ENCODE data around the gene UST. TPM values are rescaled to one million over a fixed set of nuclear protein-coding genes. Genes with fewer than 3 reads are reported as not detected.
"Not testable (repeated sequence)": the region's sequence is repeated elsewhere in the genome, so short reads cannot be mapped to it uniquely, and the experiment has no call there.

The UST gene
- polyA plus RNA-seq, 10 donors = 7.4 to 17.9 (median 9.5) TPM

DNA sequence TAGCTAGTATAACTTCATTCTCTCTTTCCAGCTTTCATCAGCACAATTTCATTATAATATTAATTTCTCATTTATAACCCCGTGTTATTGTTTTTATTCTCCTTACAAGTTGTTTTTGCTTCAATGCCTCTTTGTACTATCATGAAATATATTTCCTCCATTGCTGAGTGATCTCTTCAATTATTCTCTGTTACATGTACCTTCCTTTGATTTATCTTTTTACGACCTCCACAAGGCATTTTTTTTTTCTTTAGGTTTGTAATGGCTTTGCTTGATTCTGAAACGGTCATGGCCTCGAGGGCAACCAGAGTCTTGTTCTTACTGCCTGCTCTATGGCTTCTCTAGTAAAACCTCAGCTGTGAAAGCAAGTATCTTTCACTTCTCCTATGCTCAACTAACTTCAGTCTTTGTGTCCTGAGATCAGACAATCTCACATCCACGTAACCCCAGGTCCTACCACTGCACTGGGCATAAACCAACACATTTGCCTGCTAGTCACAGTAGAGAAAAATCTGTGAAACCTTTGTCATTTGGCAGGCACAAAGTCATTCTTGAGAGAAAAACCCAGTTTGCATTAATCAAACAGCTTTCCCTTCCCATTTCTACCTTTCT, 119.9 kb downstream of the UST start:
- DNase-seq = no peak

DNA sequence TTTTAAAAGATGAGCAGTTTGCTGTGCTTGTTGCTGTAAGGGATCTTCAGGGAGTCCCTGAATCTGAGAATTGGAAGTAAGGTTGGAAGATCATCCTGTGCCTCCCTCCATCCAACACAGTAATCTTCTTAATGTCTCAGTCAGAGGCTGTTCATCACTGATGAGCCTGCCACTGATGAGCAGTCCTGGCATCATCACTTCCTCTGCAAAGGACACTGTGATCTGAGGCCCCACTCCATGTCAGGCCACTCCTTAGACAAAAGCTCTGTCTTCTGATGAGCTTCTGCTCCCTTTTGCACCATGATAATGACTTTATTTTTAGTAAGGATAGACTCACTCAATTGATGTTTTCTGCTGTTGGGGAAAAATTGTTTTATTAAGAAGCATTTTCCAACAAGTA, 121.0 kb downstream of the UST start:
- no peak for DNase-seq

DNA sequence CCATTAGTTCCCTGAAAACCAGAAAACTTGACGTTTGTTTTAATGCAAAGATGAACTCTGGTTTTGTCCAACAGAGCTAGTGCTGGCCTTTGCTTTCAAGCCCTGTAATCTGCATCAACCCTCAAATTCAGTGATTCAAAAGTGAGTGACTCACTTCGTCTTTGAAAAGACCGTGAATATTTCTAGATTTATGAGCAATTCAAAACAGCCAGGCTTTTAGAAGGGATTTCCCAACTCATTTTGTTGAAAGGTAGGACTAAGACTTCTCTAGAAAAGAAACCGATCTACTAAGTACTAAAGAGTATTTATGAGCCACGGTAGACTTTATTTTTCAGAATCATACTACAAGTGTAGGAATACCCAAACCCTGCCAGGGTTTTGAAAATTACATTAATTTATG, 121.5 kb downstream of the UST start:
- DNase-seq = peak in 1 of 3 donors; percentile 45

DNA sequence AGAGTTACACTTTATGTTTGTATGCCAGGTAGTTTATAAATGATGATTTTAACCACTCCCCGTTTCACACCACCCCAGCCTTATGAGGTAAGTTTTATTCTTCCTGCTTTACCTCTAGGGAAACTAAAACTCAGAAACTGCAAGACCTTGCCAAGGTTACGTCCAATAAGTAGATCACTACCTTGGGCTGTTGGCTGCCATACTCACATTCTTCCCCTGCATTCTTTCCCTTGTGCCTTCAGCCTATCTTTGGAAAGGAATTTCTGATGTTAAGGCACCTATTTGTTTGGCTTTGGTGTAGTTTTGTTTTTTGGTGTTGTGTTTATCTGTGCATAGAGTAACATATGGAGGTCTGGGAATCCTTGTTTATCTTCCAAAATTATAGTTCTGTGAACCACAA, 122.1 kb downstream of the UST start:
- peak in 1 of 3 donors; percentile 48 for DNase-seq

DNA sequence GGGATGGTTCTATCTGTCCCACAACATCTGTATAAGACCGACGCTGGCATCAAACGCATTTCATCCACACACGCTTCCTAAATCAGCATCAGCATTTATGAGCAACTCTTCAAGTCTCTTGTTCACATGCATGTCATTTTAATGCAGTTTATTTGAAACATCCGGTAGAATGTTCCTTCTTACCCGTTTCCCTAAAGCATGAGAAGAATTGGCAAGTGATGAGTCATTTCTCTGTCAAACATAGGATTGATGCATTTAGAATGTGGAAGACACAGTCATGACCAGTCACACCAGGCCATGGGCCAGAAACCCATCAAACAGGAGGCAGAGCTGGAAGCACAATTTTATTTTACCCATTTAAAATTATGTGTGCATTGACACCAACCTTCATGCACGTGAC, 122.8 kb downstream of the UST start:
- DNase-seq = peak in 1 of 3 donors; percentile 90

DNA sequence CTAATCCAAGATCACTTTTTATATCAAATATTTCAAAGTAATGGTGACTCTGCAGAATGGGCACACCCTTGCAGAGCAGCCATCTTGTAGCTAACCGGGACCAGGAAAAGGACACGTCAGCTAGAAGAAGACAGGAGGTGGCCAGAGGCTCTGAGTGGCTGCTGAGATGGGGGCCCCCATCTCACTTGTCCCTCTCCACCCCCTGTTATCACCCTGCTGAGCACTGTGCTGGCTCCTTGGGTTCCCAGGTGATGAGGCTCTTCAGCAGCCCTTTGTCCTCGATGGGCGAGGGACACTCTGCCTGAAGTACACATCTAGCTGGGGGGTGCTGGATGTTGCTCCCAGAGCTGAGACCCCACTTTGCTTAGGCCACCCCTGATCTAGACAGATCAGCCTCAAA, 126.3 kb downstream of the UST start:
- DNase-seq = no peak

DNA sequence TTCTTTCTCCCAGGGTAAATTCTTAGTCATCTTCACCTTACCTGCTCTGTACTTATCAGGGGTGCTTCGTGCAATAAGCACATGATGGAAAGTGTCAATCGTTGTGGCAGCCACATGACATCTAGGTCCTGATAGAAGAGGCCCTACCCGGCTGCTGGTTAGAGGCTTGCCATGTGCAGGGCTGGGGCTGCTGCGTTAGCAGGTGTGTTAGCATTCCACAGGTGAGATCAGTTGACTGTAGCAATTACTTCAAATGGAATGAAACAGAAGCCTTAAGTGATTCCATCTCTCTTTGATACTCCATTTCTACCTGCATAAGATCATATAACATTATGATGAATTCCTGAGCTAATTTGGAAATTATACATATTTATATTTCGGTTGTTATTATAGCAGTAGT, 127.0 kb downstream of the UST start:
- no peak for DNase-seq

DNA sequence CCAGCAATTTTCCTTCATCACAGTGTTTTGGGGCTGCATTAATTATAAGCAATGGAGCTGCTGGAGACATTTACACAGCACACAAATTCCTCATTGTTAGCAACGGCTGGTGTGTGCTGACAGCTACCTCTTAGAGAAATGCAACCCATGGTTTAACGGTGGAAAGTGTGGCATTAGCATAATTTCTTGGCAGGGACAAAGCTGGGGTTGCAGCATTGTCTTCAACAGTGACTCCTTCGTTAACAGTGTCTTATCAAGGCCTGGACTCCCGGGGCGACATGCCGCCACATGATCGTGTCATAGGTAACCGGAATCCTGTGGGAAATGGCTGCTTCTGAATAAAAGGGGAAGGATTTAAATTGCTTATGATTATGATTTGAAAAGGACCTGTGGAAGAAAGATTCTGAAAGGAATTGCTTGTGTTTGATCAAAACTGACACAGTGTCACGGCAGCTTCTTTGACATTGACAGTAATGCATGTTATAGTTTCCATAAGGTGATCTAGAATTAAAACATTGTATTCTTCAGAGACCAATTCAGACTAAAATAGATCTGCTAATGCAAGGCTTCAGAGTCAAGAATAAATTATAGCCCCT, 128.0 kb downstream of the UST start:
- no peak for DNase-seq

DNA sequence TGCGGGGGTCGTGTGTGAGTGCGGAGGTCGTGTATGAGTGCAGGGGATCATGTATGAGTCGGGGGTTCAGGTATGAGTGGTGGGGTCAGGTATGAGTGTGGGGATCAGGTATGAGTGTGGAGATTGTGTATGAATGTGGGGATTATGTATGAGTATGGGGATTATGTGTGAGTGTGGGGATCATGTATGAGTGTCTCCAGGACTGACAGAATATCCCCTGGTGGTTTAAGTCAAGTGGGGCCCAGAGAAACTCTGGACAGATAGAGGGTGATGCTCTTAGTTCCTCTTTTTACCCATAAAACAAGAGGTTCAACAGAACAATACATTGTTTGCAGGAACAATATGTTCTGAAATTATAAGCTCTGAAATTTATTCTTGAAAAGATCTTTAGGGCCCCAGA, 131.9 kb downstream of the UST start:
- DNase-seq = no peak

DNA sequence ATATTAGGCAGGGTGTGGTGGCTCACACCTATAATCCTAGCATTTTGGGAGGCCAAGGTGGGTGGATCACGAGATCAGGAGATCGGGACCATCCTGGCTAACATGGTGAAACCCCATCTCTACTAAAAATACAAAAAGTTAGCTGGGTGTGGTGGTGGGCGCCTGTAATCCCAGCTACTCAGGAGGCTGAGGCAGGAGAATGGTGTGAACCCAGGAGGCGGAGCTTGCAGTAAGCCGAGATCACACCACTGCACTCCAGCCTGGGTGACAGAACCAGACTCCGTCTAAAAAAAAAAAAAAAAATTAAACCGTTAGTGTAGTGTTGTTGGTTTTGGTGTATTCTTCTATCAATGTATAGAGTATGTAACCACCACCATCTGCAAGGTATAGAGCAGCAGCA, 133.9 kb downstream of the UST start:
- DNase-seq = not testable (repeated sequence)

DNA sequence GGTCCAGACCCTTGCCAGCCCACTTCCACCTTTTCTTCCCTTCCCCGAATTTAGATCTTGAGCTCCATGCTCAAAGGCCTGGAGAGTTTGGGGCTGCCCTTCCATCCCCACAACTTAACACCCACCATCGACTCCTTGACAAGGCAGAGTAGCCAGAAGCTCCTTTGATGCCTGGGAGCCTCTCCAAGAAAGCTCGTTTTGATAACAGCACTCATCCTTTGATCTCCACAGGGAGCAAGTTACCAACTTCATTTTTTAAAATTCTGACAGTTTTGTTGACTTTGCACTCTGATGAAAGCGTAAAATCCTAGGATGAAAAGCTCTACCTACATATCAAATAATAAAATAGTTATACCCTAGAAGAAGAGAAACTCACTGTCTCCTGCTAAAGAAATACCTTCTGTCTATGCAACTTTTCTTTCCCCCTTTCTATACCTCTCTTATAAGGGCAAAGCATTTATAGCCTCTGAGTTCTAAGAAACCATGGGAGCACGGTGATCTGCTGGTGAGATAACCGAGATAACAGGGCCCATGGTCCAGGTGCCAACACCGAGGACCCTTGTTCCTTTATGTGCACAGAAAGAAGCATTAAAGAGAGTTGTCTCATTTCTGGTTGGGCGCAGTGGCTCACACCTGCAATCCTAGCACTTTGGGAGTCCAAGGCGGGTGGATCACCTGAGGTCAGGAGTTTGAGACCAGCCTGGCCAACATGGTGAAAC, 134.9 kb downstream of the UST start:
- DNase-seq = no peak

DNA sequence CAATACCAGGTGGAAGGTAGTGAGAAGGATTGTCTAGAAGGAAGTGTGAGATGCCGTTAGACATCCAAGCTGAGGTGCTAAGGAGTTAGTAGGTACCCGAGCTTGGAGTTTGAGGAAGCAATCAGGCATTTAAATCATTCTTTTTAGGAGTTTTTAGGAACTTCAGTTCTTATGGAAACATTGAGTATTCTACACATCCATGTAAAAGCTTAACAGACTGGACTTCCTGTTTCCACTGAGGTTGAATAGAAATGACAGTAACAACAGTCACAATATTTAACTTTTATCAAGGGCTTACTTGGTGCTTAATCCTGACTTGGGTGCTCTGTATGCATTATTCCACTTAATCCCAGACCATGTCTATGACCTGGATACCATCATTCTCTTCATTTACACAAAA, 136.4 kb downstream of the UST start:
- DNase-seq = no peak

DNA sequence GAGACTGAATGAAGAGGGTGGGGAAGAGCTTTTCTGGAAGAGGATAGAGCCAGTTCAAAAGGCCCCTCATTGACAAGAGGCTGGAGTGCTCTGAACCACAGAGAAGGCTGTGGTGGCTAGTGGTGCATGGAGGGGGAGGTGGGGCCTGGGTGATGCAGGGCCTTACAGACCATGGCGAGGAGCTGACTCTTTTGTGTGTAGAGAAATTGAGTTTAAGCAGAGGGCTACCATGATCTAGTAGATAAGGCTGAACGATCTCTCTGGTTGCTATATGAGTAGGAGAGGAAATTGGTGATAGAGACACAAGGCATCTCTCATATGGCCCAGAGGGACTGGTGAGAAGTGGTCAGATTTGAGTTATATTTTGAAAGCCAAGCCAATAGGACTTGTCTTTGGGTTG, 137.6 kb downstream of the UST start:
- DNase-seq = no peak

DNA sequence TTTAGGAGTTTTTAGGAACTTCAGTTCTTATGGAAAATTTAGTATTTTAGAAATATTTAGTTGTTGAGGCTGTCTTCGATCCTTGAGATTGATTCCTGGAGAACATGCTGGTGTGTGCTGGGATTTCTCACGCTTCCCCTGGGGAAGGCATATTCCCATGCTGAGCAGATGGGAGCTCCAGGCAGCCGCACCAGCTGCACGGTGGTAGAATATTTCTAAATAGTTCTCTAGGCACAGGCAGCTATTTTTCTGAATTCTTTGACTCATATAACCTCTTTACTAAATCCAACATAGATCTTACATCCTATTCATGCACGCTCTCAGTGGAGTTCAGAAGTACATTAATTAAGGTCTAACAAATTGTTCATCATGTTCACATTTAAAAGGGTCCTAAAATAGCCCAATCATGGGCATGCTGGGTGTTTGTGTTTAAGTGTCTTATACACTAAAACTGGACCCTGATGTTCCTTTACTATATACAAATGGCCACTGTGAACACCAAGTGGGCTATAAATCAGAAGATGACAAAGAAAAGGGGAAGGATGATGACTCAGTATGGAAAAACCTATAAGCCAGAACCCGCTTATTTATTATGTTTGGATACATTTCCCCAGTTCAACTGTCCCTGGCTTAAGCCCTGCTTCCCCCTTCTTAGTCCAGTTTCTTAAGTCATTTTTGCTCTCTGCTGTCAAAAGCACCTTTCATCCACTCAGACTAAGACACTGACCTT, 138.5 kb downstream of the UST start:
- DNase-seq = peak; percentile 71 to 90 (median 80)

DNA sequence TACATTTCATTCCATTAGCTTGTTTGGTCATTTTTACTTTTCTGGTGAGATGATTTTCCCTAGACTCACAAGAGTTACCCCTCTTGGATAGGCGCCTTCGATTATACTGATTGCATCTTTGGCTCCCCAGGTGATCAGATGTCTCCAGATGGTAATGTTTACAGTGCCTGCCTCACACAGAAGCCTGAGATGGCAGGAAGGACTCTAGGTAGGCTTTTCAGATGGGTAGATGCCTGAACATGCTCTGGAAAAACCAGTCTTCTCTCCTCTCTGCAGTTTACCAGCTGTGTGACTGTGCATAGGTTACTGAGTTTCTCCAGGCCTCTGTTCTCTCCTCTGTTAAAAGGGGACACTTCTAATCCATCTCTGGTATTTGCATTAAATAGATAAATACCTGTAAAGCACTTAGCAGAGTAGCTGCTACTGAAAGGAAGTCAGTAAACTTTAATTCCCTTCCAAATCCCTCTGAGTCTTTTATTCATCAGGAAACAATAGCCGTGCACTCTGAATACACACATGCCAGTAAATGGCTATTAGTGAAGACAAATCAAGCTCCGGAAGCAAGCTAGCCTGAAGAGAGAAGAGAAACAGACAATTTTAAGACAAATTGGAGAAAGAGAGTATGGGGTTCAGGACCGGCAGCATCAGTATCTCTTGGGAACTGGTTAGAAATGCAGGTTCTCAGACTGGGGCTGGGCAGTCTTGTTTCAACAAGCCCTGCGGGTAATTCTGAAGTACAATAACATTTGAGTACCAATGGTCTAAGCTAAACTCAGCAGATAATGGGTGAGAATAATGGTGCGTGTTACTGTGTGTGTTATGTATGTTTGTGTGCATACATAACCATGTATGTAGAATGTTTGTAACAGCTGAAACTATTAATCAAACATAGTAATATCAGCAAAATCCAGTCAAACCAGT, 139.4 kb downstream of the UST start:
- DNase-seq = peak in 1 of 3 donors; percentile 59

DNA sequence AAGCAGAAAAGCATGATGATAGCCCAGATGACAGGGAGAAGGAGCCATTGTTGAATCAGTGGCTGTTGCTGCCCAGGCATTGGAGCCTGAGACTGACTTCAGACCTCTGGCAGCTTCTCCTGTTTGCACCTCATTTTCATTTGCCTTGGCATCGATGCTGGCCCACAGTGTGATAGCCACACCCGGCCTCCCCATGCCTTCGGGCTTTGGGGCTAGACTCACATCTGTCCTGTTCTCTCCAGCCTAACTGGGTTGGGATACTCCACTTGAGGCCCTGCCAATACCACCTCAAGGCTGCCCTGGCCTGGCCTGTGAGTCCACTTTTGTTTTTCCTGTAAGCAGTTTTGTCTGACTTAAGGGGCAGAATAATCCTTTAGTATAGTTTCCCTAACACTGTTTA, 140.4 kb downstream of the UST start:
- no peak for DNase-seq

DNA sequence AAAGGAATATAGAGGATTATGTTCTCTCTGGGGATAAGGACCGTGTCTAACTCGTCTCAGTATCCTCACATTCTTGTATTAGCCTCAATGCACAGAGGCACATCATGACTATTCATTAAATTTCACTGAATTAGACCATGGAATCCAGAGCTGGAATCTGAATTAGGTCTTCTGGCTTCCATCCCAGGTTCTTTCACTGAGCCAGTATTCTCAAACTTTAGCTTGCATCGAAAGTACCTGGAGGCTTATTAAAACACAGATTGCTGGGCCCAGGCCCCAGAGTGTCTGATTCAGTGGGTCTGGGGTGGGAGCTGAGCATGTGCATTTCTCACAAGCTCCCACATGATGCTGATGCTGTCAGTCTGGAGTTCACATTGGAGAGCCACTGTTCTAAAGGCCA, 142.0 kb downstream of the UST start:
- DNase-seq = peak; percentile 67 to 93 (median 87)

DNA sequence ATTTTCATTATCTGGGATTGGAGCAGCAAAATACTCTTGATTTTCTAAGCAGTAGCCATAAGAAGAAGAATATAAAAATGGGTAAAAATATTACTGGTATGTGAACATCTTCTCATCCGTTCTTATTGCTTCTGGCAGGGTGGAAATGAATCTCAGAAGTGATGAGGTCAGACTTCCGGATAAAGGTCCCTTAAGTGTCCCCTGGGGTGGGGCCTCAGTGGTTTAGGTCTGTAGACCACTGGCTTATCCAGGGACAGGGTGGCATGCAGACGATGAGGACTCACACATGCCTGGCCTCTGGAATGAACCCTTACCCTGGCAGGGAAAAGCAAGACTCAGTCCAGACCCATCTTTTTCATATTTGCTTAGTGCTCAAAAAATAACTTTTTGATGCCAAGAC, 143.3 kb downstream of the UST start:
- peak in 2 of 3 donors; percentile 73 to 87 for DNase-seq

DNA sequence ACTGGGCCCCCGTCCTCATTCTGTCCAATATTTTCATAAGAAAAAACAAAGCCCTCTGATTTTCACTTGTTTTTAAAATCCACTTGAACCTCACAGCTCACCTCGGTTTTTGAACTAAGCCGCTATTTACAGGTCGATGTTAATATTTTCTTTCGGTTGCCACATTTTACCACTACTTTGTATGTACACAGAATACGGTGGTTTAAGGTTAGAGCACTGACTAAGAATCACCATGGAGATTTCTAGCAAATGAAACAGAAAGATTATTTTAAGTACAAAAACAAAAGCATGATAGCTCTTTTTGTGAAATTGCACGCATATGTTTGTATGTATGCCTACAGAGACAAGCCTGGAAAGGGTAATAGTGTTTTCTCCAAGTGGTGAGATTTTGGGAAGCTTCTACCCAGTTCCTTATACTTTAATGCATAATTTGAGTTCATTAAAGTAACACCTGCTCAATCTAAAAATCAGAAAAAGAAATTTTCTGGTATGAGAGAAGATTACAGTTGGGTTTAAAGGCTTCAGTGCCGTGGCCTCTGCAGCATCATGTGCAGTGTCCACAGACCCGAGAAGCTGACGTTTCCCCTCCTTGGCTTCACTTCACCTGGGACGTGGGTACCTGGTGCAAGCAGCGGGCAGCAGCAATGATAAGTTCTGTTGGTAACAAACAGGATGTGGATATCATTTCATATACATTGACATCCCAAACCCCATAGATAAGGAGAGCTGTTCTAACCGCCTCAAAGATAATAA, 144.0 kb downstream of the UST start:
- DNase-seq = peak in 1 of 3 donors; percentile 37

DNA sequence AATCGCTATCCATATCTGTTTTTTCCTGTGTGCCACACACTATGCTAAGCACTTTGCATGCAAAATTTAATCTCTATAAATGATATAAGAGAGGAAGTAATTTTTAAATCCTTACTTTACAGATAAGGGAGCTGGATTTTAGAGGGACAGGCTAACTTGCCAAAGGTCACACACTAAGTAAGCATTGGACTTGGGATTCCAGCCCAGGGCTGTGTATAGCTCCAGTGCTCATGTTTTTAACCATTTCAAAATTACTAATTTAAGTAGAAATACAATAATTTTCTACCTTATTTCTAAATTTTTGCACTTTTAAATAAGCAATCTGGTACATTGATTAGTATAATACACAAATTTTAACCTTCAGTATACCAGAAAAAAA, 144.6 kb downstream of the UST start:
- DNase-seq = peak in 1 of 3 donors; percentile 41

DNA sequence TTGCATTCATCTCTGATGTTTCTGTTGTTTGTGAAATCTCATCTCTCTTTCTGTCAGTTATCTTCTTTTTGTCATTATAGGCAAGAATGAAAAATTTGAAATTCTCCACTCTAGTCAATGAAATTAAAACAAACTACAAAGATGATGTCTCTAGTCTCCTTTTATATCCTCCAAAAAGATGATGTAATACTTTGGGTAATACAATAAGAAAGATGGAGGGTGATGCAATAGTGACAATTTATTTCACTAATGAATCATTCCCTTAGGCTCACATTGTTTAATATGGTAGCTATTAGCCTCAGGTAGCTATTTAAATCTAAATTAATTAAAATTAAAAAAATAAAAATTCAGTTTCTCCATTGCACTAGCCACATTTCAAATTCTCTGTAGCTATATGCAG, 145.4 kb downstream of the UST start:
- DNase-seq = no peak
